Measurements from ENCODE around the gene NTNG2. TPM values are rescaled to one million over a fixed set of nuclear protein-coding genes. Genes with fewer than 3 reads are reported as not detected.

The NTNG2 gene
- polyA plus RNA-seq, 1 donor from 2014 or later, result 0.43 TPM

DNA sequence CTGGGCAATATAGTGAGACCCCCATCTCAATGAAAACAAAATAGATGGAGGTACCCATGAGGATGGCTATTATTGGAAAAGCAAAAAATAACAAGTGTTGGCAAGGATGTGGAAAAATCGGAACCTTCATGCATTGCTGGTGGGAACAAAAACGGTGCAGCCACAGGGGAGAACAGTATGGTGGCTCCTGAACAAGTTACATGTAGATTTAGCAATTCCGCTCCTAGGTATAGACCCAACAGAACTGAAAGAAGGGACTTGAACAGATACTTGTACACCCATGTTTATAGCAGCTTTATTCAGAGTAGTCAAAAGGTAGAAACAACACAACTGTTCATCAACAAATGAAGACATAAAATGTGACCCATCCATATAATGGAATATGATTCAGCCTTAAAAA lies 43.0 kb downstream of the NTNG2 start:
- H4K20me1 ChIP-seq (ENCODE audit: insufficient read depth), result no peaks in the 10 kb centered on the region
- H3F3A ChIP-seq (ENCODE audit: insufficient read depth, low read length, poor library complexity, severe bottlenecking), result no peaks in the 10 kb centered on the region
- TF ChIP-seq EP300 (conservative IDR thresholded peaks at IDR 0.05; ENCODE audit: poor library complexity, severe bottlenecking), result no peak
- no peak for TF ChIP-seq SMC3 (conservative IDR thresholded peaks at IDR 0.05; ENCODE audit: poor library complexity)
- TF ChIP-seq MXI1 (conservative IDR thresholded peaks at IDR 0.05; ENCODE audit: poor library complexity, severe bottlenecking), result no peak
- TF ChIP-seq, protein P1, sequence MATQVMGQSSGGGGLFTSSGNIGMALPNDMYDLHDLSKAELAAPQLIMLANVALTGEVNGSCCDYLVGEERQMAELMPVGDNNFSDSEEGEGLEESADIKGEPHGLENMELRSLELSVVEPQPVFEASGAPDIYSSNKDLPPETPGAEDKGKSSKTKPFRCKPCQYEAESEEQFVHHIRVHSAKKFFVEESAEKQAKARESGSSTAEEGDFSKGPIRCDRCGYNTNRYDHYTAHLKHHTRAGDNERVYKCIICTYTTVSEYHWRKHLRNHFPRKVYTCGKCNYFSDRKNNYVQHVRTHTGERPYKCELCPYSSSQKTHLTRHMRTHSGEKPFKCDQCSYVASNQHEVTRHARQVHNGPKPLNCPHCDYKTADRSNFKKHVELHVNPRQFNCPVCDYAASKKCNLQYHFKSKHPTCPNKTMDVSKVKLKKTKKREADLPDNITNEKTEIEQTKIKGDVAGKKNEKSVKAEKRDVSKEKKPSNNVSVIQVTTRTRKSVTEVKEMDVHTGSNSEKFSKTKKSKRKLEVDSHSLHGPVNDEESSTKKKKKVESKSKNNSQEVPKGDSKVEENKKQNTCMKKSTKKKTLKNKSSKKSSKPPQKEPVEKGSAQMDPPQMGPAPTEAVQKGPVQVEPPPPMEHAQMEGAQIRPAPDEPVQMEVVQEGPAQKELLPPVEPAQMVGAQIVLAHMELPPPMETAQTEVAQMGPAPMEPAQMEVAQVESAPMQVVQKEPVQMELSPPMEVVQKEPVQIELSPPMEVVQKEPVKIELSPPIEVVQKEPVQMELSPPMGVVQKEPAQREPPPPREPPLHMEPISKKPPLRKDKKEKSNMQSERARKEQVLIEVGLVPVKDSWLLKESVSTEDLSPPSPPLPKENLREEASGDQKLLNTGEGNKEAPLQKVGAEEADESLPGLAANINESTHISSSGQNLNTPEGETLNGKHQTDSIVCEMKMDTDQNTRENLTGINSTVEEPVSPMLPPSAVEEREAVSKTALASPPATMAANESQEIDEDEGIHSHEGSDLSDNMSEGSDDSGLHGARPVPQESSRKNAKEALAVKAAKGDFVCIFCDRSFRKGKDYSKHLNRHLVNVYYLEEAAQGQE (IDR thresholded peaks at IDR 0.05; ENCODE audit: borderline replicate concordance), result no peak
- TF ChIP-seq EZH2 (IDR thresholded peaks at IDR 0.05; ENCODE audit: borderline replicate concordance, insufficient read depth, low read length, poor library complexity, severe bottlenecking), result no peak
- TF ChIP-seq POLR2AphosphoS5 (IDR thresholded peaks at IDR 0.05), result no peak
- no peak for TF ChIP-seq TAF1 (IDR thresholded peaks at IDR 0.05; ENCODE audit: low read depth)
- TF ChIP-seq, protein P2, sequence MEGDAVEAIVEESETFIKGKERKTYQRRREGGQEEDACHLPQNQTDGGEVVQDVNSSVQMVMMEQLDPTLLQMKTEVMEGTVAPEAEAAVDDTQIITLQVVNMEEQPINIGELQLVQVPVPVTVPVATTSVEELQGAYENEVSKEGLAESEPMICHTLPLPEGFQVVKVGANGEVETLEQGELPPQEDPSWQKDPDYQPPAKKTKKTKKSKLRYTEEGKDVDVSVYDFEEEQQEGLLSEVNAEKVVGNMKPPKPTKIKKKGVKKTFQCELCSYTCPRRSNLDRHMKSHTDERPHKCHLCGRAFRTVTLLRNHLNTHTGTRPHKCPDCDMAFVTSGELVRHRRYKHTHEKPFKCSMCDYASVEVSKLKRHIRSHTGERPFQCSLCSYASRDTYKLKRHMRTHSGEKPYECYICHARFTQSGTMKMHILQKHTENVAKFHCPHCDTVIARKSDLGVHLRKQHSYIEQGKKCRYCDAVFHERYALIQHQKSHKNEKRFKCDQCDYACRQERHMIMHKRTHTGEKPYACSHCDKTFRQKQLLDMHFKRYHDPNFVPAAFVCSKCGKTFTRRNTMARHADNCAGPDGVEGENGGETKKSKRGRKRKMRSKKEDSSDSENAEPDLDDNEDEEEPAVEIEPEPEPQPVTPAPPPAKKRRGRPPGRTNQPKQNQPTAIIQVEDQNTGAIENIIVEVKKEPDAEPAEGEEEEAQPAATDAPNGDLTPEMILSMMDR (IDR thresholded peaks at IDR 0.05; ENCODE audit: poor library complexity, severe bottlenecking), result no peak
- TF ChIP-seq RAD21 (conservative IDR thresholded peaks at IDR 0.05), result no peak
- no peaks in the 10 kb centered on the region for H3K36me3 ChIP-seq (ENCODE audit: insufficient read depth, low read length)
- H2AFZ ChIP-seq (ENCODE audit: low read depth, low read length), result no peak overlapping the region
- H3K27me3 ChIP-seq (ENCODE audit: insufficient read depth, low read depth, low read length), result no peaks in the 10 kb centered on the region
- no peak overlapping the region for H3K4me3 ChIP-seq (ENCODE audit: low read length)
- no peaks in the 10 kb centered on the region for H3K9me3 ChIP-seq (ENCODE audit: low read length)
- no peak overlapping the region for H3K9ac ChIP-seq (ENCODE audit: low read length)
- H3K4me2 ChIP-seq (ENCODE audit: low read length), result no peak overlapping the region
- no peak overlapping the region for H3K27ac ChIP-seq (ENCODE audit: low read length)
- no peaks in the 10 kb centered on the region for H3K79me2 ChIP-seq (replicated peaks; ENCODE audit: insufficient read depth, low read length)
- no peaks in the 10 kb centered on the region for H3K9me2 ChIP-seq (ENCODE audit: insufficient read depth, low read length)

DNA sequence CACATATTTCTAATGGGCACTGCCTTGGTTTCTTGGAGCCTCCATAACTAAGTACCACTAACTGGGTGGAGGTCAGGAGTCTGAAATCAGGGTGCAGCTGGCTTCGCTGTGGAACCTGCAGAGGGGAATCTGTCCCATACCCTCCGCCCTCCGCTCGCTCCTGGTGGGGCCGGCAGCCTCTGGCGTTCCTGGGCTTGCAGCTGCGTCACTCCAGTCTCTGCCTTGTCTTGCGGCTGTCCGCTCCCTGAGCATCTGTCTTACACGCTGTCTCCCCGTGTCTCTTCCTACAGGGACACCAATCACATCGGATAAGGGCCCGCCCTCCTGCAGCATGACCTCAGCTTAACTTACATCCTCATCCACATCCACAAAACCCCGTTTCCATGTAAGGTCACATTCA lies 45.4 kb downstream of the NTNG2 start:
- H3K27ac ChIP-seq (ENCODE audit: low read length), result no peak overlapping the region

More for the DNA sequence above, 45.4 kb downstream of the NTNG2 start:
- no peaks in the 10 kb centered on the region for H3F3A ChIP-seq (ENCODE audit: insufficient read depth, low read length, poor library complexity, severe bottlenecking)
- H3K9me3 ChIP-seq (ENCODE audit: low read length), result no peaks in the 10 kb centered on the region
- no peaks in the 10 kb centered on the region for H4K20me1 ChIP-seq (ENCODE audit: insufficient read depth)
- no peaks in the 10 kb centered on the region for H3K9me2 ChIP-seq (ENCODE audit: insufficient read depth, low read length)
- no peak overlapping the region for H3K4me2 ChIP-seq (ENCODE audit: low read length)
- H3K79me2 ChIP-seq (replicated peaks; ENCODE audit: insufficient read depth, low read length), result no peaks in the 10 kb centered on the region
- H3K27me3 ChIP-seq (ENCODE audit: insufficient read depth, low read depth, low read length), result no peaks in the 10 kb centered on the region
- H3K9ac ChIP-seq (ENCODE audit: low read length), result no peak overlapping the region
- no peak overlapping the region for H3K4me3 ChIP-seq (ENCODE audit: low read length)
- H3K36me3 ChIP-seq (ENCODE audit: insufficient read depth, low read length), result no peaks in the 10 kb centered on the region
- TF ChIP-seq MXI1 (conservative IDR thresholded peaks at IDR 0.05; ENCODE audit: poor library complexity, severe bottlenecking) (no peak), TAF1 (IDR thresholded peaks at IDR 0.05; ENCODE audit: low read depth) (no peak)
- TF ChIP-seq, protein P2 (IDR thresholded peaks at IDR 0.05; ENCODE audit: poor library complexity, severe bottlenecking), result no peak
- no peak overlapping the region for H2AFZ ChIP-seq (ENCODE audit: low read depth, low read length)

Measured in neural cell (in vitro differentiated cells).